Endodermal cell (in vitro differentiated cells): ENCODE measurements around the gene RASA2. TPM values are rescaled to one million over a fixed set of nuclear protein-coding genes. Genes with fewer than 3 reads are reported as not detected.
A peak's percentile ranks its signal among the peaks of the same experiment; 100 is the strongest.

ENCODE experiments used
- DNase-seq: peaks from one replicate; pipeline ENCODE4 v3.0.0-alpha.2; 2017
- H3K27ac ChIP-seq: 2 replicates; pipeline ENCODE4 v1.5.1; 2013; ENCODE audit warnings: mild to moderate bottlenecking, low read depth, low read length, moderate library complexity
- H3K27me3 ChIP-seq: 2 replicates; pipeline ENCODE4 v1.6.1; 2013; ENCODE audit warnings: mild to moderate bottlenecking, low read length, moderate library complexity; ENCODE audit not compliant: insufficient read depth, control insufficient read depth, poor library complexity, severe bottlenecking
- H3K36me3 ChIP-seq: 2 replicates; pipeline ENCODE4 v1.7.0; 2013; ENCODE audit warnings: mild to moderate bottlenecking, low read length, moderate library complexity; ENCODE audit not compliant: control insufficient read depth, insufficient read depth
- H3K4me1 ChIP-seq: one replicate; pipeline ENCODE4 v1.7.0; 2013; ENCODE audit warnings: low read length; ENCODE audit not compliant: control insufficient read depth, insufficient read depth
- H3K4me3 ChIP-seq: 2 replicates; pipeline ENCODE4 v1.5.1; 2013; ENCODE audit warnings: mild to moderate bottlenecking, low read length, moderate library complexity
- H3K9ac ChIP-seq: 2 replicates; pipeline ENCODE4 v1.6.1; 2013; ENCODE audit warnings: mild to moderate bottlenecking, low read length, moderate library complexity; ENCODE audit not compliant: poor library complexity, severe bottlenecking; ENCODE audit errors: extremely low read depth
- H3K9me3 ChIP-seq: 2 replicates; pipeline ENCODE4 v1.6.1; 2013; ENCODE audit warnings: mild to moderate bottlenecking, low read length, moderate library complexity; ENCODE audit not compliant: control insufficient read depth
- H3K27ac Mint-ChIP-seq: 2 replicates; pipeline ENCODE4 v1.8.0; 2020; ENCODE audit warnings: mixed read lengths
- H3K27me3 Mint-ChIP-seq: 2 replicates; pipeline ENCODE4 v1.8.0; 2021; ENCODE audit warnings: mild to moderate bottlenecking, mixed read lengths; ENCODE audit not compliant: insufficient read depth
- H3K36me3 Mint-ChIP-seq: 2 replicates; pipeline ENCODE4 v1.8.0; 2020; ENCODE audit warnings: low read depth, mixed read lengths
- H3K4me1 Mint-ChIP-seq: 2 replicates; pipeline ENCODE4 v1.8.0; 2020; ENCODE audit warnings: mixed read lengths
- H3K4me3 Mint-ChIP-seq: 2 replicates; pipeline ENCODE4 v1.8.0; 2020; ENCODE audit warnings: mild to moderate bottlenecking, moderate library complexity, mixed read lengths
- H3K9me3 Mint-ChIP-seq: 2 replicates; pipeline ENCODE4 v1.8.0; 2020; ENCODE audit warnings: mild to moderate bottlenecking, mixed read lengths
- WGBS, 2 experiments: methylation state at CpG; one replicate each; pipeline versions ENCODE4 v1.1.5 to v1.1.7; 2013; ENCODE audit warnings: missing lambda C conversion rate in 2 of 2, mixed read lengths in 1 of 2; ENCODE audit not compliant: insufficient coverage in 1 of 2, insufficient read length in 1 of 2; 5-methylcytosine and 5-hydroxymethylcytosine counted together
- total RNA-seq, 2 donors: library from RNA; stranded (reverse); fragmentation: NEBNext Ultra II Directional in 1 of 2; extraction: Animal tissue kit (Norgen Biotek cat#: 25700) in 1 of 2; gene quantifications; 2 replicates in 1 of 2; 3 replicates in 1 of 2; pipeline ENCODE4 v1.2.1, GENCODE V29; 2021
- TF ChIP-seq, protein P1 (sequence below): fragments of 200-600 bp; sonication (generic); conservative IDR thresholded peaks from 2 replicates; pipeline ENCODE4 v1.5.0; 2021; ENCODE audit warnings: antibody characterized with exemption, mild to moderate bottlenecking

Gene RASA2
- total RNA-seq, 2 donors from 2014 or later, result 20.5 to 25.0 TPM

DNA sequence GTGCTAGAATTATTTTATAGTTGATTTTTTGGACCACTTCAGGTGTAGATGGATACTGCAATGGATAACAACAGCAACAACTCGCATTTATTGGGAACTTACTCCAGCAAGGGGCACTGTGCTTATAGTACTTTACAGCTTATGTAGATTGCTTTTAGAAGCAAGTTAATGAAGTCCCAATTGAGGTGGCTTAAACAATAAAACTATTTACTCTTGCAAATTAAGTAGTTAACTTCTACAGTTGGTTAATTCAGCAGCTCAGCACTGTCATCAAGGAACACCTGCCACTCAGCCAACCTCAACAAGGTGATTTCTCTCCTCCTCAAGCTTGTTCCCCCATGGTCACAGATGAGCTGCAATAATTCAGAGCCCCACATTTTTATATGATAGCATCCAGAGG lies 124.1 kb downstream of the RASA2 start:
- no peak overlapping the region for H3K27ac ChIP-seq
- H3K4me3 Mint-ChIP-seq, result no peak overlapping the region
- H3K4me1 ChIP-seq, result no peaks in the 10 kb centered on the region
- H3K36me3 Mint-ChIP-seq, result peaks cover 30% of the 10 kb centered on the region
- peaks cover 16% of the 10 kb centered on the region for H3K4me1 Mint-ChIP-seq
- H3K9me3 ChIP-seq, result no peaks in the 10 kb centered on the region
- no peak overlapping the region for H3K27ac Mint-ChIP-seq
- DNase-seq, result no peak
- H3K36me3 ChIP-seq, result peaks cover 71% of the 10 kb centered on the region
- H3K9ac ChIP-seq, result no peak overlapping the region
- 94 to 100% methylated on average over 1 of the region's 1 CpG for WGBS, 2 experiments
- no peak overlapping the region for H3K4me3 ChIP-seq
- TF ChIP-seq, protein P1, sequence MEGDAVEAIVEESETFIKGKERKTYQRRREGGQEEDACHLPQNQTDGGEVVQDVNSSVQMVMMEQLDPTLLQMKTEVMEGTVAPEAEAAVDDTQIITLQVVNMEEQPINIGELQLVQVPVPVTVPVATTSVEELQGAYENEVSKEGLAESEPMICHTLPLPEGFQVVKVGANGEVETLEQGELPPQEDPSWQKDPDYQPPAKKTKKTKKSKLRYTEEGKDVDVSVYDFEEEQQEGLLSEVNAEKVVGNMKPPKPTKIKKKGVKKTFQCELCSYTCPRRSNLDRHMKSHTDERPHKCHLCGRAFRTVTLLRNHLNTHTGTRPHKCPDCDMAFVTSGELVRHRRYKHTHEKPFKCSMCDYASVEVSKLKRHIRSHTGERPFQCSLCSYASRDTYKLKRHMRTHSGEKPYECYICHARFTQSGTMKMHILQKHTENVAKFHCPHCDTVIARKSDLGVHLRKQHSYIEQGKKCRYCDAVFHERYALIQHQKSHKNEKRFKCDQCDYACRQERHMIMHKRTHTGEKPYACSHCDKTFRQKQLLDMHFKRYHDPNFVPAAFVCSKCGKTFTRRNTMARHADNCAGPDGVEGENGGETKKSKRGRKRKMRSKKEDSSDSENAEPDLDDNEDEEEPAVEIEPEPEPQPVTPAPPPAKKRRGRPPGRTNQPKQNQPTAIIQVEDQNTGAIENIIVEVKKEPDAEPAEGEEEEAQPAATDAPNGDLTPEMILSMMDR, result peak; percentile 15
- no peaks in the 10 kb centered on the region for H3K27me3 ChIP-seq
- H3K9me3 Mint-ChIP-seq, result no peaks in the 10 kb centered on the region
- H3K27me3 Mint-ChIP-seq, result no peaks in the 10 kb centered on the region

DNA sequence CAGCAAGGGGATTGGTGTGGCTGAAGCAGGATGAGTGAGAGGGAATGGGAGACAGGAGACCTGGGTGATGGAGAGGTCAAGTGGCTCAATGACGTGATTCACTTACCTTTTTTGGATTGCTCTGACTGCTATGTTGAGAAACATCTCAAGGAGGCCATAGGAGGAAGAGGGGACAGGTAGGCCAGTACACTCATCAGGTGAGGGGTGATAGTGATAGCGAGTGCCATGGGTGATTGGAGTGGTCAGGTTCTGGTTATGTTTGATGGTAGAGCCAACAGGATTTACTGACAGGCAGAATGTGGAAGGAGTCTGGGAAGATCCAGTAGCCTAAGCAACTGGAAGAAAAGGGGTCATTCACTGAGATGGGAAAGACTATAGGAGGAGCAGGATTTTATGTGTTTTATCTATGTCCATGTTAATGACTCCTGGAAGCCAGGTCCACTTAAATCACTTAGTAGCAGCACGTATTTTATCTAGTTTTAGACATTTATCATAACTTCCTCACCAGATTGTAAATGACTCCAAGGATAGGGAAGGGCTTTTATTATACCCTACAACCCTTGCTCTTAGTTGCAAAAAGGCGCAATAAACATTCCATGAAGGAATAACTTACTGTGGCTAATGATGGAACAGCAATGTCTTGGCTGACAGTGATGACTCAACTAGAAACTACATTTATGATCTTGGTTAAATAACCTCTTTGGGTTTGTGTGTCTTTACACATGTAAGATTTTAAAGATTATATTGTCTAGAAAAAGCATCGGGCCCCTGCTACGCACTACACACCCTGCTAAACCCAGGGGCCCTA lies 131.5 kb downstream of the RASA2 start:
- H3K9me3 ChIP-seq, result no peaks in the 10 kb centered on the region
- TF ChIP-seq, protein P1, result no peak
- Mint-ChIP-seq H3K27me3 (no peaks in the 10 kb centered on the region), H3K9me3 (peaks cover 2% of the 10 kb centered on the region), H3K27ac (no peak overlapping the region), H3K36me3 (peaks cover 5% of the 10 kb centered on the region), H3K4me1 (no peaks in the 10 kb centered on the region), H3K4me3 (no peak overlapping the region)
- no peak overlapping the region for H3K9ac ChIP-seq
- no peak overlapping the region for H3K4me3 ChIP-seq
- H3K27ac ChIP-seq, result no peak overlapping the region
- 91 to 95% methylated on average over 3 to 6 of the region's 6 CpGs for WGBS, 2 experiments
- DNase-seq, result no peak
- peaks cover 18% of the 10 kb centered on the region for H3K36me3 ChIP-seq
- no peaks in the 10 kb centered on the region for H3K4me1 ChIP-seq
- H3K27me3 ChIP-seq, result no peaks in the 10 kb centered on the region

DNA sequence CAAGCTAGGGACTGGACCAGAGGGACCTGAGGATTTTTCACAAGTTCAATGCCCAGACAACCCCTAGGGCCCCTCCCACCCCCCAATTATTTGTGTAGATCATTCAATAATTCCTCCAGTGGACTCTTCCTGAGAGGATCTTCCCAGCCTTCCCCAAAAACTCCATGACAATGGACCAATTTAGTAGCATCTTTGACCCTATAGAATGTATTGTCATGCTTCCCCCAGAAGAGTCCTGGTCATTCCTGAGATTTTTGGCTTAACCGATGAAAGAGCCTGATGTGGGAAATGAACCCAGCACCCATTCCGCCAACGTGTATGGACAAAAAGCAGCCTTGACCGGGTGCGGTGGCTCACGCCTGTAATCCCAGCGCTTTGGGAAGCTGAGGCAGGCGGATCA lies 132.1 kb downstream of the RASA2 start:
- Mint-ChIP-seq H3K36me3 (peaks cover 5% of the 10 kb centered on the region), H3K27me3 (no peaks in the 10 kb centered on the region), H3K4me3 (no peak overlapping the region), H3K4me1 (no peaks in the 10 kb centered on the region), H3K9me3 (peaks cover 2% of the 10 kb centered on the region), H3K27ac (no peak overlapping the region)
- no peak overlapping the region for H3K27ac ChIP-seq
- 86 to 89% methylated on average over 8 of the region's 8 CpGs for WGBS, 2 experiments
- H3K27me3 ChIP-seq, result no peaks in the 10 kb centered on the region
- TF ChIP-seq, protein P1, result no peak
- peaks cover 15% of the 10 kb centered on the region for H3K36me3 ChIP-seq
- H3K4me3 ChIP-seq, result no peak overlapping the region
- H3K4me1 ChIP-seq, result no peaks in the 10 kb centered on the region
- no peak overlapping the region for H3K9ac ChIP-seq
- no peaks in the 10 kb centered on the region for H3K9me3 ChIP-seq
- no peak for DNase-seq
